ENCODE results near the gene SEL1L3. TPM values are rescaled to one million over a fixed set of nuclear protein-coding genes. Genes with fewer than 3 reads are reported as not detected.

The SEL1L3 gene
- polyA plus RNA-seq, 2 donors = 0.71 to 2.3 TPM

DNA sequence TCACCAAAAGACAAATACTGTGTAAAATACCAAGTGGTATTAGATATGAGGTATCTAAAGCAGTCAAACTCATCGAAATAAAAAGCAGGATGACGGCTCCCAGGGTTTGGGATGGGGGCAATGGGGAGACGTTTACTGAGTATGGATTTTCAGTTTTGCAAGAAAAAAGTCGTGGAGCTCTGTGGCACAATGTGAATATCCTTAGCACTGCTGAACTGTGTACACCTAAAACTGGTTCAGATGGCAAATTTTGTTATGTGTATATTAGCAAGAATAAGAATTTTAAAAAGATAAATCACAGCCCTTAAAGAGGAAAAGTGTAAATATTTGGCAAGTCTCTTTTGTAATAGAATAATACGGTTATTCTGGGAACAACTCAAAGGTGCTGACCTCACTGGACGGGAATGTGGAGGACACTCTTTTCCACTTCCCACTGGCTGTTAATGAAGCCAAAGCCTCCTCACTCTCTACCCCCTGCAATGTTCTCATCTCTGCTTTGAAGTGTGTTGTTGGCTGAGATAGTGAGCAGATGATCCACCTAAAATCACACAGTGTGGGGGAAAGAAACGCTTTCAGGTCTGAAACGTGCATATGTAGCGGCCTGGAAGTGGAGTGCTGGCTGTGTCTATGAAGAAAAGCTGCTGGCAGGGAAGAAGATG is 49.2 kb downstream of the SEL1L3 start:
- Histone ChIP-seq H3K9me3 (ENCODE audit: control insufficient read depth in 2 of 2, insufficient read depth in 1 of 2, low read depth in 1 of 2, low read length in 1 of 2) (no peaks in the 10 kb centered on the region), H3K4me3 (ENCODE audit: low read depth in 1 of 2, low read length in 2 of 2) (no peak overlapping the region), H3K27me3 (ENCODE audit: control insufficient read depth in 1 of 2, insufficient read depth in 2 of 2, low read length in 2 of 2) (no peaks in the 10 kb centered on the region), H3K27ac (ENCODE audit: low read depth in 2 of 2, low read length in 1 of 2) (no peak overlapping the region), H3K36me3 (ENCODE audit: control insufficient read depth in 2 of 2, insufficient read depth in 2 of 2, low read length in 1 of 2) (peaks cover 0 to 6% of the 10 kb centered on the region in 2 donors), H3K4me1 (ENCODE audit: control insufficient read depth in 2 of 2, insufficient read depth in 2 of 2, low read length in 1 of 2) (no peaks in the 10 kb centered on the region)
- WGBS, 2 donors = 69 to 76% methylated on average over 9 of the region's 9 CpGs

DNA sequence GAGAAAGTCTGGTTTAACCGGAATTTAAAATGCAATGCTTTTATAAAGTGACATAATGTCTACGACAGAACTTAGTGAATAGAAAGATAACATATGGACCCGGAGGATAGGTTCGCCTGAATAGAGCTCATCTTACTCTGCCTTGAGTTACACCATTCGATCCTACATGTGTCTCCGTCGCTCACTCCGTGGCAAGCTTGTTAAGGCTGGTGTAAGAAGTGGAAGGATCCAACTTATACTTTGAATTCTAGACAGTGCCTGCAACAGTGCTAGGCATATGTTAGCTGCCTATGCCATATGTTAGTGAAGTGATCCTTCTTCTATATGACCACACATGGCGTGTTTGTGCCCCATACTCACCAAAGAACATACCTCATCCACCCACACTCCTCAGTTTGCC is 50.9 kb downstream of the SEL1L3 start:
- WGBS, 2 donors = 95 to 96% methylated on average over 9 of the region's 9 CpGs
- H3K4me3 ChIP-seq (ENCODE audit: low read depth in 1 of 2, low read length in 2 of 2) = no peak overlapping the region
- no peak overlapping the region for H3K27ac ChIP-seq (ENCODE audit: low read depth in 2 of 2, low read length in 1 of 2)

DNA sequence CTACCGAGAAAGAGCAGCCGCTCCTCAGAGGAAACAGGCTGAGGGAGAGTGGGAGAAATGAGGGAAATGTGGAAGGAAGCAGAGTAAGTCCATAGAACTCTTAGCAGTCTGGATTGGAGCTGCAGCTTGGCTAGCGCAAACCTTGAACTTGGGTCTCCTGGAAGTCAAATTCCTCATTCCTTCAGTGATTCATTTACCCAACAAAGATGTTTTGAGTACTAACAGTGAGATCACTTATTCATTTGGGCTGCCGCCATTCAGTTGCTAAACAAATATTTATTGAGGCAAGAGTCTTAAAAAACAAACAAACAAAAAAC is 51.5 kb downstream of the SEL1L3 start:
- no peak overlapping the region for H3K27ac ChIP-seq (ENCODE audit: low read depth in 2 of 2, low read length in 1 of 2)
- 92% methylated on average over 4 of the region's 4 CpGs for WGBS, 2 donors
- peaks cover 0 to 6% of the 10 kb centered on the region in 2 donors for H3K36me3 ChIP-seq (ENCODE audit: control insufficient read depth in 2 of 2, insufficient read depth in 2 of 2, low read length in 1 of 2)
- H3K4me3 ChIP-seq (ENCODE audit: low read depth in 1 of 2, low read length in 2 of 2) = no peak overlapping the region
- no peaks in the 10 kb centered on the region for H3K27me3 ChIP-seq (ENCODE audit: control insufficient read depth in 1 of 2, insufficient read depth in 2 of 2, low read length in 2 of 2)
- no peaks in the 10 kb centered on the region for H3K4me1 ChIP-seq (ENCODE audit: control insufficient read depth in 2 of 2, insufficient read depth in 2 of 2, low read length in 1 of 2)
- no peaks in the 10 kb centered on the region for H3K9me3 ChIP-seq (ENCODE audit: control insufficient read depth in 2 of 2, insufficient read depth in 1 of 2, low read depth in 1 of 2, low read length in 1 of 2)

More for the DNA sequence above, 50.9 kb downstream of the SEL1L3 start:
- H3K4me1 ChIP-seq (ENCODE audit: control insufficient read depth in 2 of 2, insufficient read depth in 2 of 2, low read length in 1 of 2) = no peaks in the 10 kb centered on the region
- no peaks in the 10 kb centered on the region for H3K27me3 ChIP-seq (ENCODE audit: control insufficient read depth in 1 of 2, insufficient read depth in 2 of 2, low read length in 2 of 2)
- H3K36me3 ChIP-seq (ENCODE audit: control insufficient read depth in 2 of 2, insufficient read depth in 2 of 2, low read length in 1 of 2) = peaks cover 0 to 6% of the 10 kb centered on the region in 2 donors
- no peaks in the 10 kb centered on the region for H3K9me3 ChIP-seq (ENCODE audit: control insufficient read depth in 2 of 2, insufficient read depth in 1 of 2, low read depth in 1 of 2, low read length in 1 of 2)

DNA sequence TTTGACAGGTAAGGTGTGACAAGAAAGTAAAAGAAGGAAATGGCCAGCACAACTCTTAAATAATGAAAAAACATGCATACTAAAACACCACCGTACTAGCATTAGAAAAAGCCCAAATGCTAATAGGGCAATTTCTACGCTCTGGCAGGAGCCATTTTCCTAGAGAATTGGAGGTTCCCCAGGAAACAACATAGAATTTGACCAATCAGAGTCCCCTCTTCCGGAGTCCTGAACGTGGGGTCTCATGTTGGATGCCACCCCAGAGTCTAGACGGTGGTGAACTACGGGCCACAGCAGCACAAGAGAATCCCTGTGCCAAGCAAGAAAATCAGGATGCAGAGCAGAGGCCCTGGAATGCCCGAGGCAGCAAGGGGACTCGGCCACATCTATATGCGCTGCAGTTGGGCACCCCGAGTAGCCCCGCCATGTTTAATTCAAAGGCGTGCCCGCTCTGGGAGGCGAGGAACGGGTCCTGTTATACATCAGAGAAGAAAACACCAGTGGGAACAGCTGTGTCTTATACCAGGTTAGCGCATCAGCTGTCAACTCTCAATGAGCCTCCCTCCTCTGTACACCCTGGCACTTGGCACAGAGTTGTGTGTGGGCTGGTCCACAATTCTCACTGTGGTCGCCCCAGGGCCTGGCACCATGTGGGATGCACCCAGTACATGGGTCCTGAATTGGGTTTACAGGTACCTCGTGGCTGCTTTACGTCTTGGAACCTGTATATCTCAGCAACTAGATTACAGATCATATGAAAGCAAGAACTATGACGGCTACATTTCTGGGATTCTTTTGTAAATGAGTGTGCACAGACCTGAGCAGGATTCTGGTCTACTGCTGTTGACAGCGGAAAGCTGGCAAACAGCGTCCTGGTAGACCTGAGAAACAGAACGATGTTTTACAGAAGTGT is 52.1 kb downstream of the SEL1L3 start:
- Histone ChIP-seq H3K9me3 (ENCODE audit: control insufficient read depth in 2 of 2, insufficient read depth in 1 of 2, low read depth in 1 of 2, low read length in 1 of 2) (no peaks in the 10 kb centered on the region), H3K27ac (ENCODE audit: low read depth in 2 of 2, low read length in 1 of 2) (no peak overlapping the region), H3K4me3 (ENCODE audit: low read depth in 1 of 2, low read length in 2 of 2) (no peak overlapping the region), H3K36me3 (ENCODE audit: control insufficient read depth in 2 of 2, insufficient read depth in 2 of 2, low read length in 1 of 2) (peaks cover 0 to 6% of the 10 kb centered on the region in 2 donors), H3K4me1 (ENCODE audit: control insufficient read depth in 2 of 2, insufficient read depth in 2 of 2, low read length in 1 of 2) (no peaks in the 10 kb centered on the region), H3K27me3 (ENCODE audit: control insufficient read depth in 1 of 2, insufficient read depth in 2 of 2, low read length in 2 of 2) (no peaks in the 10 kb centered on the region)
- 92 to 96% methylated on average over 23 of the region's 23 CpGs for WGBS, 2 donors

DNA sequence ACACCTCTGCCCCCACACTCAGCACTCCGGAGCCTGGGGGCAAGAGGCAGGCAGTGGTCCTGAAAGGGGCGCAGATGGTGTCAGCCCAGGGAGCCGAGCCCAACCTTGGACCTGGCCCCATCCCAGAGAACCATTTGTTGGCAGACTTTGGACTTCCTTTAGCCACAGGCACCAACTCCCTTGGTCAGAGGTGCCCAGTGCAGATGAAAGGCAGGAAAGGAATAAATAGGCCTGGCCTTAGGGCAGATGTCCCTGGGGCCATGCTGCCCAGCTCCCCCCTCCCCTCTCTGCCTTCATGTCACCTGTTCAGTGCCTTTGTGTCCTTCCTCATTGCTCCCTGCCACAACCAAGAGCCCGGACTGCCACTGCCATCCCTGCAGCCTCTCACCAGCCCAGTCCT is 52.8 kb downstream of the SEL1L3 start:
- 83 to 88% methylated on average over 4 of the region's 4 CpGs for WGBS, 2 donors
- H3K27me3 ChIP-seq (ENCODE audit: control insufficient read depth in 1 of 2, insufficient read depth in 2 of 2, low read length in 2 of 2) = no peaks in the 10 kb centered on the region
- H3K4me1 ChIP-seq (ENCODE audit: control insufficient read depth in 2 of 2, insufficient read depth in 2 of 2, low read length in 1 of 2) = no peaks in the 10 kb centered on the region
- no peak overlapping the region for H3K27ac ChIP-seq (ENCODE audit: low read depth in 2 of 2, low read length in 1 of 2)
- H3K4me3 ChIP-seq (ENCODE audit: low read depth in 1 of 2, low read length in 2 of 2) = no peak overlapping the region
- no peaks in the 10 kb centered on the region for H3K9me3 ChIP-seq (ENCODE audit: control insufficient read depth in 2 of 2, insufficient read depth in 1 of 2, low read depth in 1 of 2, low read length in 1 of 2)
- H3K36me3 ChIP-seq (ENCODE audit: control insufficient read depth in 2 of 2, insufficient read depth in 2 of 2, low read length in 1 of 2) = peaks cover 0 to 6% of the 10 kb centered on the region in 2 donors

DNA sequence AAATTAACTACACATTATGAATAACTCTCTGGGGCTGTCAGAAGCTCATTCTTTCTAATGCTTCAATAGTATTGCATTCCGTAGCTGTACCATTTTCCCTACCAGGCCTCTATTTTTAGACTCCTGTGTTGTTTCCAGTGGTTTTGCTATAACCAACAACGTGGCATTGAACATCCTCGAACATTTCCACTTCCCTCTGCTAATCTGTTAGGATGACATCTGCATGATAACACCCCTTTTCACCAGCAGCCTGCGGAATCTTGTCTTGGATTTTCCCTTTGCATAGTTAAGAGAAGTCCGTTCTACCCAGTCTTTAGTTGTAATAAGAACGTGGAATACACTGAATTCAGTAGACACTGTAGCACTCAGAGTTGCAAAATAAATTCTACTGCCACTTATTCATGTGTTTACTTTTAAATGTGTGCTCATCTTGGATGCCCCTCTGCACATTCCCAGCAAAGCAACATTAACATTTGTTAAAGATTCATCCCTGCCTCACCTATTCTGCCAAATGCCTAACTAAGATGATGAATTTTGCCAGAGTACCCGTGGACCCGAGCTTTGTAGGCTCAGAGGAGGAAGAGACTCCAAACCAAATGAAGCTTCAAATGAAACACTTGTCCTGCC is 55.6 kb downstream of the SEL1L3 start:
- Histone ChIP-seq H3K36me3 (ENCODE audit: control insufficient read depth in 2 of 2, insufficient read depth in 2 of 2, low read length in 1 of 2) (peaks cover 0 to 6% of the 10 kb centered on the region in 2 donors), H3K27ac (ENCODE audit: low read depth in 2 of 2, low read length in 1 of 2) (no peak overlapping the region), H3K27me3 (ENCODE audit: control insufficient read depth in 1 of 2, insufficient read depth in 2 of 2, low read length in 2 of 2) (no peaks in the 10 kb centered on the region), H3K4me3 (ENCODE audit: low read depth in 1 of 2, low read length in 2 of 2) (no peak overlapping the region), H3K4me1 (ENCODE audit: control insufficient read depth in 2 of 2, insufficient read depth in 2 of 2, low read length in 1 of 2) (no peaks in the 10 kb centered on the region), H3K9me3 (ENCODE audit: control insufficient read depth in 2 of 2, insufficient read depth in 1 of 2, low read depth in 1 of 2, low read length in 1 of 2) (no peaks in the 10 kb centered on the region)
- WGBS, 2 donors = 73 to 78% methylated on average over 8 of the region's 8 CpGs

DNA sequence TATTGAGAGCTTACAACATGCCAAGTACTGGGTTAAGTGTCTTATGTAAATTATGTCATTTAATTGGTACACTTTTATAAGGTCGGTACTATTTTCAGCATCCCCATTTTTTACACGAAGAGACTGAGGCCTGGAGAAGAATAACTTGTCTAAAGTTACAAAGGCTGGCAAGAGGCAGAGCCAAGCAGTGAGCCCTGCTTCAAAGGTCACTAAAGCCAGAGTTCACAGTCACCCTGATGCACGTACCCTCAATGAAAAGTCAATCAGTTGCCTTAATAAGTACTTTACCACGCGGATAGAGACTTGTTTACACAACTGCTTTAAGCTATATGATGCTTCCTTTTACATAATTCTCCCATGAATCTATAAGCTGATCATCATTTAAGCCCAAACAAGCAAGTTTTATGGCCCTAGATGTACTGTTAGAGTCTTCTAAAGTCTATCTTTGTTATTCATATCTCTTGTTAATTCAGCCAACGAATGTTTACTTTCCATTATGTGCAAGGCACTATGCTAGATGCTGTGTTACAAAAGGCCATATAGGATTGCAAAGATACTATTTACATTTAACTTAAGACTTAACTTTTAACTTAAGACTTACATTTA is 57.4 kb downstream of the SEL1L3 start:
- Histone ChIP-seq H3K27me3 (ENCODE audit: control insufficient read depth in 1 of 2, insufficient read depth in 2 of 2, low read length in 2 of 2) (no peaks in the 10 kb centered on the region), H3K4me3 (ENCODE audit: low read depth in 1 of 2, low read length in 2 of 2) (no peak overlapping the region), H3K9me3 (ENCODE audit: control insufficient read depth in 2 of 2, insufficient read depth in 1 of 2, low read depth in 1 of 2, low read length in 1 of 2) (no peaks in the 10 kb centered on the region), H3K4me1 (ENCODE audit: control insufficient read depth in 2 of 2, insufficient read depth in 2 of 2, low read length in 1 of 2) (no peaks in the 10 kb centered on the region), H3K36me3 (ENCODE audit: control insufficient read depth in 2 of 2, insufficient read depth in 2 of 2, low read length in 1 of 2) (no peaks in the 10 kb centered on the region), H3K27ac (ENCODE audit: low read depth in 2 of 2, low read length in 1 of 2) (no peak overlapping the region)
- WGBS, 2 donors = 87 to 90% methylated on average over 6 of the region's 6 CpGs

DNA sequence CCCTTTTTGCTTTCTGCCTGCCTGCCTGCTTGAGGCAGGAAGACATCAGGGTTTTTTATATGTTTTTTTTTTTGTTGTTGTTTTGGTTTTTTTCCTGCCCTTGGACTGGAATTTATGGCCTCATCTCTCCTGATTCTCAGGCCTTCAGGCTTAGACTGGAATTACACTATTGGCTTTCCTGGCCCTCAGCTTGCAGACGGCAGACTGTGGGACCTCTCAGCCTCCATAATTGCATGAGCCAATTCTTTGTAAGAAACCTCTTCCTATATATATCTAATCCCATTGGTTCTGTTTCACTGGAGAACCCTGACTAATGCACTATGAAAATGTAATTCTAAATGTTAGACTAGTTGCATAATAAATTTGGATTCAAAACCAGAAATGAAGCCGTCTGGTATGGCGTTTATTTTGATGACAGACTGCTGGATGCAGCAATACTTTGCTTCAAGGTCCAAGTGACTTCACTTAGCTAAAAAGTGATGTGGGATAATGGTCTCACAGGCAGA is 59.0 kb downstream of the SEL1L3 start:
- H3K27ac ChIP-seq (ENCODE audit: low read depth in 2 of 2, low read length in 1 of 2) = no peak overlapping the region
- no peak overlapping the region for H3K4me3 ChIP-seq (ENCODE audit: low read depth in 1 of 2, low read length in 2 of 2)
- H3K36me3 ChIP-seq (ENCODE audit: control insufficient read depth in 2 of 2, insufficient read depth in 2 of 2, low read length in 1 of 2) = peaks cover 0 to 2% of the 10 kb centered on the region in 2 donors
- no peaks in the 10 kb centered on the region for H3K27me3 ChIP-seq (ENCODE audit: control insufficient read depth in 1 of 2, insufficient read depth in 2 of 2, low read length in 2 of 2)
- no peaks in the 10 kb centered on the region for H3K9me3 ChIP-seq (ENCODE audit: control insufficient read depth in 2 of 2, insufficient read depth in 1 of 2, low read depth in 1 of 2, low read length in 1 of 2)
- H3K4me1 ChIP-seq (ENCODE audit: control insufficient read depth in 2 of 2, insufficient read depth in 2 of 2, low read length in 1 of 2) = no peaks in the 10 kb centered on the region
- 84 to 85% methylated on average over 3 of the region's 3 CpGs for WGBS, 2 donors

DNA sequence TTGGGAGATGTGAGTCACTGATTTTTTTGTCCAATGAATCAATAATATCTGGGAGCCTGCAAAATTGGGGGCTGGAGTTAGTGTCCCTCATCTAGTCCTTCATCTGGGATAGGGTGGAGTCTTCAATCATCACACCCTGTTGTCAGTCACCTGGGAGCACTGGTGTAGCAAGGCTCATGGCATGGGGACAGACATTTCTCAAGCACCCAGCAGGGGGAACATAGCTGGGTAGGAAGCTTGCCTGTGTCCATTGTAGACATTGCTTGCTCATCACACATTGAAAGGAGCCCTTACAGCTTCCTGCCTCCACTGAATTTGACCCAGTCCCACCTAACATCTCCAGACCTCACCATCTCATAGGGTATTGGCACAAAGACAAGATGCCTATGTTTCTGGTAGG is 61.2 kb downstream of the SEL1L3 start:
- no peaks in the 10 kb centered on the region for H3K4me1 ChIP-seq (ENCODE audit: control insufficient read depth in 2 of 2, insufficient read depth in 2 of 2, low read length in 1 of 2)
- peaks cover 0 to 2% of the 10 kb centered on the region in 2 donors for H3K36me3 ChIP-seq (ENCODE audit: control insufficient read depth in 2 of 2, insufficient read depth in 2 of 2, low read length in 1 of 2)
- no peak overlapping the region for H3K4me3 ChIP-seq (ENCODE audit: low read depth in 1 of 2, low read length in 2 of 2)
- no peaks in the 10 kb centered on the region for H3K9me3 ChIP-seq (ENCODE audit: control insufficient read depth in 2 of 2, insufficient read depth in 1 of 2, low read depth in 1 of 2, low read length in 1 of 2)
- no peaks in the 10 kb centered on the region for H3K27me3 ChIP-seq (ENCODE audit: control insufficient read depth in 1 of 2, insufficient read depth in 2 of 2, low read length in 2 of 2)
- no peak overlapping the region for H3K27ac ChIP-seq (ENCODE audit: low read depth in 2 of 2, low read length in 1 of 2)

Measured in esophagus (tissue), 2 donors.